GM23338 (cell line): ENCODE results near the gene LCLAT1. TPM values are rescaled to one million over a fixed set of nuclear protein-coding genes. Genes with fewer than 3 reads are reported as not detected.

Experiments used
- ATAC-seq: fragments of 200-7000 bp; cut with Tn5 transposase; 3 replicates; pipeline ENCODE4 v1.9.1; 2020
- DNase-seq: peaks from one replicate; pipeline ENCODE4 v3.0.0-alpha.2; 2015; ENCODE audit warnings: low spot score
- H2AFZ ChIP-seq: fragments of 200-600 bp; sonication (generic); 2 replicates; pipeline ENCODE4 v1.8.0; 2016; ENCODE audit warnings: antibody characterized with exemption, mild to moderate bottlenecking, moderate library complexity
- H3F3A ChIP-seq: fragments of 200-600 bp; sonication (generic); replicated peaks from 2 replicates; pipeline ENCODE4 v1.8.0; 2017; ENCODE audit warnings: antibody characterized with exemption, mixed run types, low read depth
- H3K27ac ChIP-seq: fragments of 200-600 bp; sonication (generic); 2 replicates; pipeline ENCODE4 v1.6.1; 2016; ENCODE audit warnings: low read depth
- H3K27me3 ChIP-seq: fragments of 200-600 bp; sonication (generic); 2 replicates; pipeline ENCODE4 v1.8.0; 2016; ENCODE audit warnings: mild to moderate bottlenecking, mixed run types, moderate library complexity; ENCODE audit not compliant: insufficient read depth
- H3K36me3 ChIP-seq: fragments of 200-600 bp; sonication (generic); 2 replicates; pipeline ENCODE4 v1.8.0; 2016; ENCODE audit warnings: mild to moderate bottlenecking; ENCODE audit not compliant: insufficient read depth
- H3K4me1 ChIP-seq: fragments of 200-600 bp; sonication (generic); 2 replicates; pipeline ENCODE4 v1.8.0; 2016; ENCODE audit warnings: mild to moderate bottlenecking, moderate library complexity; ENCODE audit not compliant: insufficient read depth
- H3K4me2 ChIP-seq: fragments of 200-600 bp; sonication (generic); 2 replicates; pipeline ENCODE4 v1.7.1; 2017; ENCODE audit warnings: mixed run types
- H3K4me3 ChIP-seq: fragments of 200-600 bp; sonication (generic); 2 replicates; pipeline ENCODE4 v1.6.1; 2016; ENCODE audit warnings: mixed run types
- H3K79me2 ChIP-seq: fragments of 200-600 bp; sonication (generic); replicated peaks from 2 replicates; pipeline ENCODE4 v1.8.0; 2017; ENCODE audit warnings: mild to moderate bottlenecking; ENCODE audit not compliant: insufficient read depth
- H3K9me2 ChIP-seq: fragments of 200-600 bp; sonication (generic); 2 replicates; pipeline ENCODE4 v1.8.0; 2017; ENCODE audit not compliant: insufficient read depth
- H4K20me1 ChIP-seq: fragments of 200-600 bp; sonication (generic); replicated peaks from 2 replicates; pipeline ENCODE4 v1.8.0; 2017; ENCODE audit warnings: mild to moderate bottlenecking; ENCODE audit not compliant: insufficient read depth
- H3K27ac Mint-ChIP-seq: 2 replicates; pipeline ENCODE4 v1.8.0; 2020; ENCODE audit warnings: inconsistent platforms, mild to moderate bottlenecking, moderate library complexity, mixed read lengths
- H3K27me3 Mint-ChIP-seq: 3 replicates; pipeline ENCODE4 v1.8.0; 2022; ENCODE audit warnings: low read depth, mild to moderate bottlenecking, moderate library complexity, mixed read lengths, inconsistent platforms; ENCODE audit not compliant: insufficient read depth, poor library complexity
- H3K36me3 Mint-ChIP-seq: 3 replicates; pipeline ENCODE4 v1.8.0; 2021; ENCODE audit warnings: low read depth, mild to moderate bottlenecking, inconsistent platforms, moderate library complexity, mixed read lengths
- H3K4me1 Mint-ChIP-seq: 3 replicates; pipeline ENCODE4 v1.8.0; 2020; ENCODE audit warnings: mild to moderate bottlenecking, inconsistent platforms, mixed read lengths
- H3K4me3 Mint-ChIP-seq: 3 replicates; pipeline ENCODE4 v1.8.0; 2021; ENCODE audit warnings: moderate library complexity, mild to moderate bottlenecking, inconsistent platforms, mixed read lengths
- H3K9me3 Mint-ChIP-seq: 3 replicates; pipeline ENCODE4 v1.8.0; 2020; ENCODE audit warnings: moderate library complexity, mild to moderate bottlenecking, inconsistent platforms, mixed read lengths
- ZNF114 ChIP-seq: fragments of 250-450 bp; sonication (Bioruptor Pico); IDR thresholded peaks from 2 replicates; pipeline ENCODE4 v1.5.0; 2020; ENCODE audit warnings: mild to moderate bottlenecking, moderate library complexity
- polyA plus RNA-seq: library from polyadenylated mRNA; unstranded; fragments of >200 nt; fragmentation: Nextera tagmentation; extraction: Ambion mirVana; gene quantifications from 2 replicates; pipeline ENCODE4 v1.2.1, GENCODE V29; 2016
- total RNA-seq: library from RNA; depleted of rRNA; stranded (reverse); fragments of >200 nt; shearing (Covaris generic); gene quantifications from 2 replicates; pipeline ENCODE4 v1.2.3, GENCODE V29; 2014
- TF ChIP-seq, protein P1 (sequence below): IDR thresholded peaks from 2 replicates; pipeline ENCODE4 v1.6.1; 2016; ENCODE audit warnings: antibody characterized with exemption
- TF ChIP-seq, protein P2 (sequence below): fragments of 250-450 bp; sonication (Bioruptor Pico); IDR thresholded peaks from 2 replicates; pipeline ENCODE4 v1.5.0; 2020; ENCODE audit warnings: mild to moderate bottlenecking, moderate library complexity
- TF ChIP-seq, protein P3 (sequence below): IDR thresholded peaks from one replicate; pipeline ENCODE4 v1.6.1; 2018; ENCODE audit warnings: antibody characterized with exemption; ENCODE audit not compliant: unreplicated experiment
- TF ChIP-seq, protein P4 (sequence below), 2 experiments: fragments of 200-600 bp in 1 of 2; sonication (generic) in 1 of 2; conservative IDR thresholded peaks; 2 replicates each; pipeline versions ENCODE4 v1.5.1 to v1.6.1; 2016 to 2017; ENCODE audit warnings: antibody characterized with exemption in 2 of 2, low read depth in 2 of 2, mild to moderate bottlenecking in 2 of 2, moderate library complexity in 1 of 2

LCLAT1 gene
- total and polyA plus RNA-seq, 2 experiments from 2014 or later: 11.5 to 30.1 TPM

DNA sequence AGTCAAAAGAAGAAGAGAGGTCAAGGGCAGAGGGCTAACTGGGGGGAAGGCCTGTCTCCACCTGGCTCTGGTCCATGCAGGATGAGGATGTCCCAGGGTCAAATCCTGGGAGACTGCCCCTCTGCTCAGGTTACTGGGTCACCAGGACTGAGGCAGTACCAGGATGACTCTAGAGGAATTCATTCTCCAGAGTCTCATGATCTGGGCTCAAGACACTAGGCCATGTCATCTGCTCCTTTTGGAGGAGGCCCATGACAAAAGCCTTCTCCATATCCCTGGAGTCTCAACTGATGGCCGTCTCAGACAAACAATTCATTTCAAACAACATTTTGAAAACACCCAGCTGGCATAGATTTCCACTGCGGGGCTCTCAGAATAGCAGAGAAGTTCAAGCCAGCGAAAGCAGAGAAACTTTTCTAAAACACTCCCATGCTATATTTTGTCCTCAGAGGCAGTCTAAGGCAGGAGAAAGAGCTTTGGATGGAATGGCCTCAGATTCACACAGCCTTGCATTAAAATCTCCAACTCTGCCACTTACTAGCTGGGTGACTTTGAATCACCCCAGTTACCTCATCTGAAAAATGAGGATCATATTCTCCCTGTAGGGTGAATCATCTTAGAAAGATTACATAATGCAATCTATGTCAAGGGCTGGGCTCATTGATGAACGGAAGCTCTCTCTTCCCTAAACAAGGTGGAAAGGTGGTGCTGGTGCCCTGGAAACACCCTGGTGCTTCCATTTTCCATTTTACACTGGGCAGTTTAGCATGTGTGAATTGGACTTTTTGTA, 48.8 kb upstream of the LCLAT1 start:
- Mint-ChIP-seq H3K27me3 (no peaks in the 10 kb centered on the region), H3K4me1 (peaks cover 2% of the 10 kb centered on the region; the same call in 2 of the 3 replicates), H3K9me3 (no peaks in the 10 kb centered on the region; the same call in 2 of the 3 replicates), H3K36me3 (no peaks in the 10 kb centered on the region), H3K4me3 (no peak overlapping the region), H3K27ac (no peak overlapping the region)
- Histone ChIP-seq H3K4me1 (no peaks in the 10 kb centered on the region), H3K27ac (no peak overlapping the region), H3K79me2 (no peaks in the 10 kb centered on the region), H3F3A (no peaks in the 10 kb centered on the region), H3K9me2 (peaks cover 5% of the 10 kb centered on the region; the same call in 1 of the 2 replicates), H3K27me3 (no peaks in the 10 kb centered on the region), H4K20me1 (no peaks in the 10 kb centered on the region), H3K4me2 (no peak overlapping the region), H2AFZ (no peak overlapping the region), H3K36me3 (no peaks in the 10 kb centered on the region), H3K4me3 (no peak overlapping the region)
- TF ChIP-seq, protein P1, sequence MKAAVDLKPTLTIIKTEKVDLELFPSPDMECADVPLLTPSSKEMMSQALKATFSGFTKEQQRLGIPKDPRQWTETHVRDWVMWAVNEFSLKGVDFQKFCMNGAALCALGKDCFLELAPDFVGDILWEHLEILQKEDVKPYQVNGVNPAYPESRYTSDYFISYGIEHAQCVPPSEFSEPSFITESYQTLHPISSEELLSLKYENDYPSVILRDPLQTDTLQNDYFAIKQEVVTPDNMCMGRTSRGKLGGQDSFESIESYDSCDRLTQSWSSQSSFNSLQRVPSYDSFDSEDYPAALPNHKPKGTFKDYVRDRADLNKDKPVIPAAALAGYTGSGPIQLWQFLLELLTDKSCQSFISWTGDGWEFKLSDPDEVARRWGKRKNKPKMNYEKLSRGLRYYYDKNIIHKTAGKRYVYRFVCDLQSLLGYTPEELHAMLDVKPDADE: no peak
- ATAC-seq: no peak
- no peak for DNase-seq

DNA sequence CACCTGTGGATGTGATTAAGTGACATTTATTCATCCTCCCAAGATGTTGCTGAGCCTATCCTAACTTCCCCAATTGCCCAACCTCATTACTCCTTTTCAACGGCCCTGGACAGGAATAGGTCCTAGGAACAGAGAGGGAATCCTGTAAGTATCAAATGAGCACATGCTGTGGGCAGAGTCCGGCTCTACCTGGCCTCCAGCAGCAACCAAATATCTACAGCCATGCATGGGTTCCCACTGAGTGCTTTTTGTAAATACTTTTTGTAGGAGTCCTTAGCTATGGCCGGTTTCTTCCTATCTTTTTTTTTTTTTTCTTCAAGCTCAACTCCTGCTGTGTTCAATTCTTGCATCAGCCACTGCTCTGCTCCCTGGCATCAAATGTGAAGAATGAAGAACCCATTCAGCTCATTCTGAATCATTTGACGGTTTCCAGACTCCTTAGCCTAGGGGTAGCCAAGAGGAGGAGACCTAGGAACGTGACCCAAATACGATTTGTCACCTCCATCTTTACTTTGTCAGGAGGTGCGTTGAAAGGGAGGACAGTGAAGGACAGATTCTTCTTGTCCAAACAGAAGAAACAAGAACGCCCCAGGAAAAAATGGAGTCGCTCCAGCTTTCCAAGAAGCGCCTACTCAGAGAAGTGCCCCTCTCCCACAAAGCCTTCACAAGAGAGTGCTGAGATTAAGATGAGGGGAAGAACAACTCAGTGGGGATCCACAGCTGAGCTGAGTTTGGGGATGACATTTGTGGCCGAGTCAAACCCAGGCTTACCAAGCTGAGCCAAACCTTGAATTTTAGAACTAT, 46.7 kb upstream of the LCLAT1 start:
- Histone ChIP-seq H3F3A (no peaks in the 10 kb centered on the region), H3K79me2 (no peaks in the 10 kb centered on the region), H3K4me1 (peaks cover 16% of the 10 kb centered on the region), H2AFZ (peak overlapping the region; percentile 14; the same call in 1 of the 2 replicates), H3K9me2 (peaks cover 8% of the 10 kb centered on the region; the same call in 1 of the 2 replicates), H4K20me1 (no peaks in the 10 kb centered on the region), H3K4me3 (no peak overlapping the region), H3K36me3 (no peaks in the 10 kb centered on the region), H3K27me3 (no peaks in the 10 kb centered on the region), H3K27ac (no peak overlapping the region), H3K4me2 (no peak overlapping the region)
- DNase-seq: no peak
- no peak for ATAC-seq
- Mint-ChIP-seq H3K27me3 (peaks cover 10% of the 10 kb centered on the region), H3K9me3 (peaks cover 1% of the 10 kb centered on the region; the same call in 2 of the 3 replicates), H3K36me3 (peaks cover 2% of the 10 kb centered on the region; the same call in 1 of the 3 replicates), H3K27ac (no peak overlapping the region), H3K4me1 (peaks cover 20% of the 10 kb centered on the region), H3K4me3 (no peak overlapping the region)
- no peak for TF ChIP-seq ZNF114 (CRISPR knock-in tag)
- TF ChIP-seq, protein P2, sequence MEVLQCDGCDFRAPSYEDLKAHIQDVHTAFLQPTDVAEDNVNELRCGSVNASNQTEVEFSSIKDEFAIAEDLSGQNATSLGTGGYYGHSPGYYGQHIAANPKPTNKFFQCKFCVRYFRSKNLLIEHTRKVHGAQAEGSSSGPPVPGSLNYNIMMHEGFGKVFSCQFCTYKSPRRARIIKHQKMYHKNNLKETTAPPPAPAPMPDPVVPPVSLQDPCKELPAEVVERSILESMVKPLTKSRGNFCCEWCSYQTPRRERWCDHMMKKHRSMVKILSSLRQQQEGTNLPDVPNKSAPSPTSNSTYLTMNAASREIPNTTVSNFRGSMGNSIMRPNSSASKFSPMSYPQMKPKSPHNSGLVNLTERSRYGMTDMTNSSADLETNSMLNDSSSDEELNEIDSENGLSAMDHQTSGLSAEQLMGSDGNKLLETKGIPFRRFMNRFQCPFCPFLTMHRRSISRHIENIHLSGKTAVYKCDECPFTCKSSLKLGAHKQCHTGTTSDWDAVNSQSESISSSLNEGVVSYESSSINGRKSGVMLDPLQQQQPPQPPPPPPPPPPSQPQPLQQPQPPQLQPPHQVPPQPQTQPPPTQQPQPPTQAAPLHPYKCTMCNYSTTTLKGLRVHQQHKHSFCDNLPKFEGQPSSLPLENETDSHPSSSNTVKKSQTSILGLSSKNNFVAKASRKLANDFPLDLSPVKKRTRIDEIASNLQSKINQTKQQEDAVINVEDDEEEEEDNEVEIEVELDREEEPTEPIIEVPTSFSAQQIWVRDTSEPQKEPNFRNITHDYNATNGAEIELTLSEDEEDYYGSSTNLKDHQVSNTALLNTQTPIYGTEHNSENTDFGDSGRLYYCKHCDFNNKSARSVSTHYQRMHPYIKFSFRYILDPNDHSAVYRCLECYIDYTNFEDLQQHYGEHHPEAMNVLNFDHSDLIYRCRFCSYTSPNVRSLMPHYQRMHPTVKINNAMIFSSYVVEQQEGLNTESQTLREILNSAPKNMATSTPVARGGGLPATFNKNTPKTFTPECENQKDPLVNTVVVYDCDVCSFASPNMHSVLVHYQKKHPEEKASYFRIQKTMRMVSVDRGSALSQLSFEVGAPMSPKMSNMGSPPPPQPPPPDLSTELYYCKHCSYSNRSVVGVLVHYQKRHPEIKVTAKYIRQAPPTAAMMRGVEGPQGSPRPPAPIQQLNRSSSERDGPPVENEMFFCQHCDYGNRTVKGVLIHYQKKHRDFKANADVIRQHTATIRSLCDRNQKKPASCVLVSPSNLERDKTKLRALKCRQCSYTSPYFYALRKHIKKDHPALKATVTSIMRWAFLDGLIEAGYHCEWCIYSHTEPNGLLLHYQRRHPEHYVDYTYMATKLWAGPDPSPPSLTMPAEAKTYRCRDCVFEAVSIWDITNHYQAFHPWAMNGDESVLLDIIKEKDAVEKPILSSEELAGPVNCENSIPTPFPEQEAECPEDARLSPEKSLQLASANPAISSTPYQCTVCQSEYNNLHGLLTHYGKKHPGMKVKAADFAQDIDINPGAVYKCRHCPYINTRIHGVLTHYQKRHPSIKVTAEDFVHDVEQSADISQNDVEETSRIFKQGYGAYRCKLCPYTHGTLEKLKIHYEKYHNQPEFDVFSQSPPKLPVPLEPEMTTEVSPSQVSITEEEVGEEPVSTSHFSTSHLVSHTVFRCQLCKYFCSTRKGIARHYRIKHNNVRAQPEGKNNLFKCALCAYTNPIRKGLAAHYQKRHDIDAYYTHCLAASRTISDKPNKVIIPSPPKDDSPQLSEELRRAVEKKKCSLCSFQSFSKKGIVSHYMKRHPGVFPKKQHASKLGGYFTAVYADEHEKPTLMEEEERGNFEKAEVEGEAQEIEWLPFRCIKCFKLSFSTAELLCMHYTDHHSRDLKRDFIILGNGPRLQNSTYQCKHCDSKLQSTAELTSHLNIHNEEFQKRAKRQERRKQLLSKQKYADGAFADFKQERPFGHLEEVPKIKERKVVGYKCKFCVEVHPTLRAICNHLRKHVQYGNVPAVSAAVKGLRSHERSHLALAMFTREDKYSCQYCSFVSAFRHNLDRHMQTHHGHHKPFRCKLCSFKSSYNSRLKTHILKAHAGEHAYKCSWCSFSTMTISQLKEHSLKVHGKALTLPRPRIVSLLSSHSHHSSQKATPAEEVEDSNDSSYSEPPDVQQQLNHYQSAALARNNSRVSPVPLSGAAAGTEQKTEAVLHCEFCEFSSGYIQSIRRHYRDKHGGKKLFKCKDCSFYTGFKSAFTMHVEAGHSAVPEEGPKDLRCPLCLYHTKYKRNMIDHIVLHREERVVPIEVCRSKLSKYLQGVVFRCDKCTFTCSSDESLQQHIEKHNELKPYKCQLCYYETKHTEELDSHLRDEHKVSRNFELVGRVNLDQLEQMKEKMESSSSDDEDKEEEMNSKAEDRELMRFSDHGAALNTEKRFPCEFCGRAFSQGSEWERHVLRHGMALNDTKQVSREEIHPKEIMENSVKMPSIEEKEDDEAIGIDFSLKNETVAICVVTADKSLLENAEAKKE (CRISPR knock-in tag): no peak
- TF ChIP-seq, protein P3, sequence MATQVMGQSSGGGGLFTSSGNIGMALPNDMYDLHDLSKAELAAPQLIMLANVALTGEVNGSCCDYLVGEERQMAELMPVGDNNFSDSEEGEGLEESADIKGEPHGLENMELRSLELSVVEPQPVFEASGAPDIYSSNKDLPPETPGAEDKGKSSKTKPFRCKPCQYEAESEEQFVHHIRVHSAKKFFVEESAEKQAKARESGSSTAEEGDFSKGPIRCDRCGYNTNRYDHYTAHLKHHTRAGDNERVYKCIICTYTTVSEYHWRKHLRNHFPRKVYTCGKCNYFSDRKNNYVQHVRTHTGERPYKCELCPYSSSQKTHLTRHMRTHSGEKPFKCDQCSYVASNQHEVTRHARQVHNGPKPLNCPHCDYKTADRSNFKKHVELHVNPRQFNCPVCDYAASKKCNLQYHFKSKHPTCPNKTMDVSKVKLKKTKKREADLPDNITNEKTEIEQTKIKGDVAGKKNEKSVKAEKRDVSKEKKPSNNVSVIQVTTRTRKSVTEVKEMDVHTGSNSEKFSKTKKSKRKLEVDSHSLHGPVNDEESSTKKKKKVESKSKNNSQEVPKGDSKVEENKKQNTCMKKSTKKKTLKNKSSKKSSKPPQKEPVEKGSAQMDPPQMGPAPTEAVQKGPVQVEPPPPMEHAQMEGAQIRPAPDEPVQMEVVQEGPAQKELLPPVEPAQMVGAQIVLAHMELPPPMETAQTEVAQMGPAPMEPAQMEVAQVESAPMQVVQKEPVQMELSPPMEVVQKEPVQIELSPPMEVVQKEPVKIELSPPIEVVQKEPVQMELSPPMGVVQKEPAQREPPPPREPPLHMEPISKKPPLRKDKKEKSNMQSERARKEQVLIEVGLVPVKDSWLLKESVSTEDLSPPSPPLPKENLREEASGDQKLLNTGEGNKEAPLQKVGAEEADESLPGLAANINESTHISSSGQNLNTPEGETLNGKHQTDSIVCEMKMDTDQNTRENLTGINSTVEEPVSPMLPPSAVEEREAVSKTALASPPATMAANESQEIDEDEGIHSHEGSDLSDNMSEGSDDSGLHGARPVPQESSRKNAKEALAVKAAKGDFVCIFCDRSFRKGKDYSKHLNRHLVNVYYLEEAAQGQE: no peak
- TF ChIP-seq, protein P4, sequence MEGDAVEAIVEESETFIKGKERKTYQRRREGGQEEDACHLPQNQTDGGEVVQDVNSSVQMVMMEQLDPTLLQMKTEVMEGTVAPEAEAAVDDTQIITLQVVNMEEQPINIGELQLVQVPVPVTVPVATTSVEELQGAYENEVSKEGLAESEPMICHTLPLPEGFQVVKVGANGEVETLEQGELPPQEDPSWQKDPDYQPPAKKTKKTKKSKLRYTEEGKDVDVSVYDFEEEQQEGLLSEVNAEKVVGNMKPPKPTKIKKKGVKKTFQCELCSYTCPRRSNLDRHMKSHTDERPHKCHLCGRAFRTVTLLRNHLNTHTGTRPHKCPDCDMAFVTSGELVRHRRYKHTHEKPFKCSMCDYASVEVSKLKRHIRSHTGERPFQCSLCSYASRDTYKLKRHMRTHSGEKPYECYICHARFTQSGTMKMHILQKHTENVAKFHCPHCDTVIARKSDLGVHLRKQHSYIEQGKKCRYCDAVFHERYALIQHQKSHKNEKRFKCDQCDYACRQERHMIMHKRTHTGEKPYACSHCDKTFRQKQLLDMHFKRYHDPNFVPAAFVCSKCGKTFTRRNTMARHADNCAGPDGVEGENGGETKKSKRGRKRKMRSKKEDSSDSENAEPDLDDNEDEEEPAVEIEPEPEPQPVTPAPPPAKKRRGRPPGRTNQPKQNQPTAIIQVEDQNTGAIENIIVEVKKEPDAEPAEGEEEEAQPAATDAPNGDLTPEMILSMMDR (conservative IDR thresholded peaks at IDR 0.05; ENCODE audit: low read depth in 2 of 2): no peak
